ENCODE data around the gene ABI1.

DNA sequence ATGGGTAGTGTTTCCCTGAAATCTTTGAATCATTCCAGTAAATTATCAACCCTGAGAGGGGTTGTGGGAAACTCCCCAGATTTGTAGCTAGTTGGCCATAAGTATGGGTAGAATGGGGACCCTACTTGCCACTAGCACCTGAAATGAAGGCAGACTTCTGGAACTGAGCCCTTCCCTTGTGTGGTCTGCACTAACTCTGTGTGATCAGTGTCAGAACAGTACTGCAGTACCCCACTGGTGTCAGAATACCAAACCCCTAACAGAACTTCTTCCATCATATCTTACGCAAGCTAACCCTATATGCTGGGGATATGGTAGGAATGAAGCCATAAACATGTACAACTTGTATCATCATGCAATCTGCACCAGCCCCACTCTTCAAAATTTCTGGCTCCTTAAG, 50.8 kb downstream of the ABI1 start:
- TF ChIP-seq EZH2 (IDR thresholded peaks at IDR 0.05; ENCODE audit: low read length, missing control alignments) = no peak
- TF ChIP-seq, protein P1, sequence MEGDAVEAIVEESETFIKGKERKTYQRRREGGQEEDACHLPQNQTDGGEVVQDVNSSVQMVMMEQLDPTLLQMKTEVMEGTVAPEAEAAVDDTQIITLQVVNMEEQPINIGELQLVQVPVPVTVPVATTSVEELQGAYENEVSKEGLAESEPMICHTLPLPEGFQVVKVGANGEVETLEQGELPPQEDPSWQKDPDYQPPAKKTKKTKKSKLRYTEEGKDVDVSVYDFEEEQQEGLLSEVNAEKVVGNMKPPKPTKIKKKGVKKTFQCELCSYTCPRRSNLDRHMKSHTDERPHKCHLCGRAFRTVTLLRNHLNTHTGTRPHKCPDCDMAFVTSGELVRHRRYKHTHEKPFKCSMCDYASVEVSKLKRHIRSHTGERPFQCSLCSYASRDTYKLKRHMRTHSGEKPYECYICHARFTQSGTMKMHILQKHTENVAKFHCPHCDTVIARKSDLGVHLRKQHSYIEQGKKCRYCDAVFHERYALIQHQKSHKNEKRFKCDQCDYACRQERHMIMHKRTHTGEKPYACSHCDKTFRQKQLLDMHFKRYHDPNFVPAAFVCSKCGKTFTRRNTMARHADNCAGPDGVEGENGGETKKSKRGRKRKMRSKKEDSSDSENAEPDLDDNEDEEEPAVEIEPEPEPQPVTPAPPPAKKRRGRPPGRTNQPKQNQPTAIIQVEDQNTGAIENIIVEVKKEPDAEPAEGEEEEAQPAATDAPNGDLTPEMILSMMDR (conservative IDR thresholded peaks at IDR 0.05 in 1 of 2, IDR thresholded peaks at IDR 0.05 in 1 of 2; ENCODE audit: low read depth in 1 of 2, low read length in 2 of 2) = no peak

All from fibroblast of lung (primary cell).